GM21390 (cell line): ENCODE results near the gene POC1B.

ENCODE experiments used
- ATAC-seq: cut with Tn5 transposase; IDR thresholded peaks from one replicate; pipeline ENCODE4 v1.9.1; 2021; ENCODE audit not compliant: unreplicated experiment

The POC1B gene

GRCh38 chr12:89424389-89424788, 101.5 kb downstream of the POC1B start:
- no peak for ATAC-seq

GRCh38 chr12:89421092-89421835, 104.6 kb downstream of the POC1B start:
- ATAC-seq: no peak

- ATAC-seq: no peak
These were observed 107.5 kb downstream of the POC1B start for GRCh38 chr12:89418228-89418910.

GRCh38 chr12:89417246-89417977, 108.4 kb downstream of the POC1B start:
- no peak for ATAC-seq

- no peak for ATAC-seq
These were observed 109.6 kb downstream of the POC1B start for GRCh38 chr12:89416049-89416792.

GRCh38 chr12:89414851-89415250, 111.0 kb downstream of the POC1B start:
- no peak for ATAC-seq

GRCh38 chr12:89414322-89414721, 111.5 kb downstream of the POC1B start:
- ATAC-seq: no peak

- ATAC-seq: no peak
These were observed 112.6 kb downstream of the POC1B start for GRCh38 chr12:89413234-89413633.

- ATAC-seq: no peak
These were observed 113.2 kb downstream of the POC1B start for GRCh38 chr12:89412665-89413064.

GRCh38 chr12:89411846-89412245, 114.0 kb downstream of the POC1B start:
- no peak for ATAC-seq

- no peak for ATAC-seq
These were observed 114.6 kb downstream of the POC1B start for GRCh38 chr12:89411234-89411633.

GRCh38 chr12:89405626-89406345, 120.1 kb downstream of the POC1B start:
- ATAC-seq: no peak

GRCh38 chr12:89401433-89402058, 124.3 kb downstream of the POC1B start:
- ATAC-seq: no peak

- ATAC-seq: no peak
These were observed 125.4 kb downstream of the POC1B start for GRCh38 chr12:89400415-89400814.

- no peak for ATAC-seq
These were observed 130.1 kb downstream of the POC1B start for GRCh38 chr12:89395712-89396111.

GRCh38 chr12:89393551-89394121, 132.2 kb downstream of the POC1B start:
- ATAC-seq: no peak

GRCh38 chr12:89392391-89392790, 133.5 kb downstream of the POC1B start:
- ATAC-seq: no peak

- no peak for ATAC-seq
These were observed 134.0 kb downstream of the POC1B start for GRCh38 chr12:89391726-89392336.
